Liver (tissue), 3 donors: ENCODE results near the gene FAM83G.
"Not testable (repeated sequence)": the region's sequence is repeated elsewhere in the genome, so short reads cannot be mapped to it uniquely, and the experiment has no call there.

ENCODE experiments used
- ATF3 ChIP-seq: IDR thresholded peaks from 2 replicates; pipeline ENCODE4 v1.6.1; 2016; ENCODE audit warnings: antibody characterized with exemption
- CTCF ChIP-seq: fragments of 150-350 bp; IDR thresholded peaks from 2 replicates; pipeline ENCODE4 v1.5.1; 2017; ENCODE audit warnings: improper control_type of control experiment, low read depth, low read length; ENCODE audit not compliant: missing input control
- EGR1 ChIP-seq, 2 donors: IDR thresholded peaks; 2 replicates each; pipeline ENCODE4 v1.6.1; 2016 to 2018; ENCODE audit warnings: antibody characterized with exemption in 2 of 2, low read depth in 2 of 2
- GABPA ChIP-seq, 2 donors: IDR thresholded peaks in 1 of 2; conservative IDR thresholded peaks in 1 of 2; 2 replicates each; pipeline ENCODE4 v1.6.1; 2016; ENCODE audit warnings: antibody characterized with exemption in 2 of 2, mild to moderate bottlenecking in 1 of 2, moderate library complexity in 1 of 2
- HNF4A ChIP-seq, 2 donors: conservative IDR thresholded peaks; 2 replicates each; pipeline ENCODE4 v1.6.1; 2016; ENCODE audit warnings: antibody characterized with exemption in 2 of 2, mild to moderate bottlenecking in 2 of 2
- MAX ChIP-seq: IDR thresholded peaks from 2 replicates; pipeline ENCODE4 v1.6.1; 2016; ENCODE audit warnings: antibody characterized with exemption
- NR2F2 ChIP-seq: IDR thresholded peaks from 2 replicates; pipeline ENCODE4 v1.6.1; 2016; ENCODE audit warnings: antibody characterized with exemption
- REST ChIP-seq: IDR thresholded peaks from 2 replicates; pipeline ENCODE4 v1.6.1; 2016; ENCODE audit warnings: antibody characterized with exemption, mild to moderate bottlenecking
- RXRA ChIP-seq, 2 donors: IDR thresholded peaks; 2 replicates each; pipeline ENCODE4 v1.6.1; 2017 to 2018; ENCODE audit warnings: antibody characterized with exemption in 2 of 2, mild to moderate bottlenecking in 1 of 2
- SP1 ChIP-seq: IDR thresholded peaks from 2 replicates; pipeline ENCODE4 v1.6.1; 2018; ENCODE audit warnings: antibody characterized with exemption, mild to moderate bottlenecking
- TAF1 ChIP-seq: conservative IDR thresholded peaks from 2 replicates; pipeline ENCODE4 v1.6.1; 2016; ENCODE audit warnings: antibody characterized with exemption, mild to moderate bottlenecking
- YY1 ChIP-seq: IDR thresholded peaks from 2 replicates; pipeline ENCODE4 v1.6.1; 2016; ENCODE audit warnings: antibody characterized with exemption, mild to moderate bottlenecking
- ZBTB33 ChIP-seq: IDR thresholded peaks from 2 replicates; pipeline ENCODE4 v1.6.1; 2016; ENCODE audit warnings: antibody characterized with exemption
- donor health status: healthy.
- donor health status: healthy.

- TF ChIP-seq NR2F2; CTCF; MAX; TAF1; GABPA (IDR thresholded peaks at IDR 0.05 in 1 of 2, conservative IDR thresholded peaks at IDR 0.05 in 1 of 2); ATF3; YY1; EGR1 (IDR thresholded peaks at IDR 0.05; ENCODE audit: low read depth in 2 of 2); RXRA (IDR thresholded peaks at IDR 0.05); SP1; REST; HNF4A (conservative IDR thresholded peaks at IDR 0.05); ZBTB33: not testable (repeated sequence)
Measured at GRCh38 chr17:19043032-19043431, 38.5 kb upstream of the FAM83G start.
